HUDEP-2 (cell line): Measurements from ENCODE around the gene SLC38A5.
"Not testable (repeated sequence)": the region's sequence is repeated elsewhere in the genome, so short reads cannot be mapped to it uniquely, and the experiment has no call there.

Experiments
- DNase-seq, 76 experiments: peaks; one replicate each; lab custom pipeline; 2025; ENCODE audit not compliant: unreplicated experiment in 76 of 76; lab: John Stamatoyannopoulos, UW

SLC38A5 gene

DNA sequence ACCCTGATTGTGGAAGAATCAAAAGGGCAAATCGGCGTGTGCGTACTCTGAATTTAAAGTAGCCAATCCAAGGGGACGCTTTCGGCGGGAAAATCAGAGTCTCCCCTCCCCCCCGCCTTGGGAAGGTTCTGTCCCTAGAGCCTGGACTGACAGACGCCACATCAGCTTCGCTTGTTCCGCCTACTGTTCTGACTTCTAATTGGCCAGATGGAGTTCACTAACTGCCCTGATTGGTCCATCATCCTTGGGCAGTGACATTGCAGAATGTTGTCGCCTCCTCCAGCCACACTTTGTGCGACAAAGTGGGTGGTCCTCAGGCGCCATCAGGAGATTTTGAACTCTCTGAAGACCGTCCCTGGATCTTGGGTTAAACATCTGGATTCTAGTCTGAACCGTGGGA, 58.2 kb downstream of the SLC38A5 start, which contains the start of gene SSX4B:
SSX4B (minus strand) TSS at position 101 of the 400 bp plus-strand sequence. CDS start 588 bp downstream, outside the sequence.
- DNase-seq, result not testable (repeated sequence)
